ENCODE results near the gene DCST2. TPM values are rescaled to one million over a fixed set of nuclear protein-coding genes. Genes with fewer than 3 reads are reported as not detected.

Gene DCST2
- total RNA-seq, 4 donors from 2014 or later, result 0.36 to 0.79 (median 0.38) TPM; not detected in 1

- DNase-seq (ENCODE audit: low spot score) (no peak), ATAC-seq (ENCODE audit: low FRiP score) (peak; percentile 7)
- TF ChIP-seq CTCF (IDR thresholded peaks at IDR 0.05), result no peak
Observed at GRCh38 chr1:155005076-155006011, 28.2 kb downstream of the DCST2 start.

- no peak for TF ChIP-seq CTCF (IDR thresholded peaks at IDR 0.05)
- DNase-seq (ENCODE audit: low spot score) (no peak), ATAC-seq (ENCODE audit: low FRiP score) (no peak)
Observed at GRCh38 chr1:155004352-155005075, 29.1 kb downstream of the DCST2 start.

- TF ChIP-seq CTCF (IDR thresholded peaks at IDR 0.05), result no peak
- DNase-seq (ENCODE audit: low spot score) (no peak), ATAC-seq (ENCODE audit: low FRiP score) (peak; percentile 3)
Observed at GRCh38 chr1:155003766-155004351, 29.7 kb downstream of the DCST2 start.

GRCh38 chr1:155003227-155003765 is 30.3 kb downstream of the DCST2 start:
- TF ChIP-seq CTCF (IDR thresholded peaks at IDR 0.05), result no peak
- no peak for ATAC-seq (ENCODE audit: low FRiP score)
- DNase-seq (ENCODE audit: low spot score), result no peak

- no peak for DNase-seq (ENCODE audit: low spot score)
- no peak for TF ChIP-seq CTCF (IDR thresholded peaks at IDR 0.05)
- peak; percentile 1 for ATAC-seq (ENCODE audit: low FRiP score)
Observed at GRCh38 chr1:155002464-155003226, 30.9 kb downstream of the DCST2 start, which contains the start of gene ZBTB7B. ZBTB7B (plus strand) TSS chr1:155002802; CDS start chr1:155014661, 11,859 bp downstream.

Measured in omental fat pad (tissue), 4 donors.